Measurements from ENCODE around the gene ITPR1.
A peak's percentile ranks its signal among the peaks of the same experiment; 100 is the strongest.
"Not testable (repeated sequence)": the region's sequence is repeated elsewhere in the genome, so short reads cannot be mapped to it uniquely, and the experiment has no call there.

Gene ITPR1

DNA sequence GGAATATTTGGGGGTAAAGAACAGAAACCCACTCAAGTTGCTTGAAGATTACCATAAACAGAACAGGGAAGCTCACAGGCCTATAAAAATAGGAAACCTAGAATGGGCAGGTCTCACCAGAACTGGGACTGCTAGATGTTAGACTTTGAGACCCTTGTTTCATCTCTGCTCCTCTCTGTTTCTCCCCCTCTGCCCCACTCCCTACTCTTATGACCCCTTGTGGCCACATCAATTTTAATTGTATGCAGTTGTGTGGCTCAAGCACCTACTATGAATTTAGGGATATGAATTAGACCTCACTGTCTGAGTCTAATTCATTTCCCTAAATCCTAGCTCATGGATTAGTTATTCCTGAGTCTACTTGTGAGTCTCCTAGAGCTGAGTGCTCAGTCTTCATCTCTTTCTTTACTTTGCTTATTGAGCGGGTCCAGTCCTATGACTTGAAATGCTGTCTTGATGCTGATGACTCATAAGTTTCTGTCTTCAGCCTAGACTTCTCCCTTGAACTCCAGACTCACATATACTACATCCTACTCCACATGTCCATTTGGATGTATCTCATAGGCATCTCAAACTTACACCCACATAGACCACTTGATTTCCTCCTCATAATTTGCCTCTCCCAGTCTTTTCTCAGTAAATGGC, 78.7 kb downstream of the ITPR1 start:
- no peak for DNase-seq

DNA sequence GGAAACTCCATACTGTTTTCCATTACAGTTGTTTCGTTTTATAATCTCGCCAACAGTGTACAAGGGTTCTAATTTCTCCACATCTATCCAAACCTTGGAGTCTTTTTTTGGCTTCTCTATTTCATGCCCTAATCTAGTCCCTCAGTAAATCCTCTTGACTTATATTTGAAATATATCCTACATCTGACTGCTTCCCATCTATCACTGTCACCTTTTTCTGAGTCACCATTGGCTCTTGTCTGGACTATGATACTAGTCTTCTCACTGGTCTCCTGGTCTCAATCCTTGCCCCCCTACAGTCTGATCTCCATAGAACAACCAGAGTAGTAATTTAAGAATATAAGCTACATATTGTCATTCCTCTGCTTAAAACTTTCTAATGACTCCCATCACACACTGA, 80.0 kb downstream of the ITPR1 start:
- DNase-seq = no peak

DNA sequence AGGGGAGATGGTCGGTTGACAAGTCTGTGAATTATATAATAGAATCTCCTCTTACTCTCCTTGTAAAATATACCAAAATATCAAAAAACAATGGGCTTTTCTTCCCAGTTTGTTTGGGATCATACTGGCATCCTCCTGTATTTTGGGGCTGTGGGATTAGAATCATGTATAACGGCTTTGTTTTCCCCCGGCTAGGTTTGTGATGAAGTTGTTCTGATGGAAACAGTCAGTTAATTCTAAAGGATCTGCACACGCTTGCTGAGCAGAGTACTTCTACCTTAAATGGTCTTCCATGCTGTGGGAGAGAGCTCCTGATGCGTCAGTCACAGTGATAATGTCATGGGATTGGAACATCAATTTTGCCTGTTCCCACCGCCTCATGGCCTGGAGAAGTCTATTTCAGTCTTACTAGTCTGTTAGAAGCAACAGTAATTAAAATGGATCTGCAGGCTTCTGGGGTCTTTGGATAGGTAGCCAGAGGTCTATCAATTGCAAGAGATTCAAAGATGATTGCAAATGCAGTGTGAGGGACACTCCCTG, 81.3 kb downstream of the ITPR1 start:
- no peak for DNase-seq

DNA sequence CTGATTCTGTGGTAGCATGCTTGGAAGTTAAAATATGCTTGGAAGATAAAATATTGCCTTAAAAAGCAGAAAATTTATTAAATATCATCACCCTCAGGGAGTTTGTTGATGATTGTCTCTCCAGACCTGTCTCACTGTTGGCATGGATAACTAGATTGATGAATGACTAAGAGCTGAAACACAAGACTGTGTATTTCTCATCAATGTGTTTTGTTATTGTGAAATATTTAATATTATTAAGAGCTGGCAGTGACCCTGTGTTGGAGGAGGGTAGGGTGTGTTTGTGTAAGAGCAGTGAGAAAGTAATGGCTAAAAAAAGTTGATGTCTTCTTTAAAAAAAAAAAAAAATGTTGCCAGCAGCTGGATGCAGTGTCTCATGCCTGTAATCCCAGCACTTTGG, 82.2 kb downstream of the ITPR1 start:
- DNase-seq = no peak

DNA sequence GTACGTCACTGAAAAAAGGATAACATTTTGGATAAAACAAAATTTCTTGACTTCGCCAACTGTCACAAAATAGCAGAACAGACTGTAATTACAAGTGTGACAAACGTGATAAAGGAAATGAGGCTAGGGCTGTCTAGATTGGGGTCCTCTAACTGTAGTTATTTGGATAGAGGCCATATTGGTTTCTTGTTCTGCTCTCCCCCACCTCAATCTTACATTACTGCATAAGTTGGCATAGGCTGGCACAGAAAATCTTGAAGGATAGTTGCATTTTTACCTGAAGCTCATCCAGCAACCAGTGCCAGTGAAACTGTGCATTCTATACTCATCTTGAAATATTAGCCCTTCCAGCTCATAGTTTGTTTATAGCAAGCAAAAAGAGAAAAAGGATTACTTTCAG, 84.6 kb downstream of the ITPR1 start:
- DNase-seq = no peak

DNA sequence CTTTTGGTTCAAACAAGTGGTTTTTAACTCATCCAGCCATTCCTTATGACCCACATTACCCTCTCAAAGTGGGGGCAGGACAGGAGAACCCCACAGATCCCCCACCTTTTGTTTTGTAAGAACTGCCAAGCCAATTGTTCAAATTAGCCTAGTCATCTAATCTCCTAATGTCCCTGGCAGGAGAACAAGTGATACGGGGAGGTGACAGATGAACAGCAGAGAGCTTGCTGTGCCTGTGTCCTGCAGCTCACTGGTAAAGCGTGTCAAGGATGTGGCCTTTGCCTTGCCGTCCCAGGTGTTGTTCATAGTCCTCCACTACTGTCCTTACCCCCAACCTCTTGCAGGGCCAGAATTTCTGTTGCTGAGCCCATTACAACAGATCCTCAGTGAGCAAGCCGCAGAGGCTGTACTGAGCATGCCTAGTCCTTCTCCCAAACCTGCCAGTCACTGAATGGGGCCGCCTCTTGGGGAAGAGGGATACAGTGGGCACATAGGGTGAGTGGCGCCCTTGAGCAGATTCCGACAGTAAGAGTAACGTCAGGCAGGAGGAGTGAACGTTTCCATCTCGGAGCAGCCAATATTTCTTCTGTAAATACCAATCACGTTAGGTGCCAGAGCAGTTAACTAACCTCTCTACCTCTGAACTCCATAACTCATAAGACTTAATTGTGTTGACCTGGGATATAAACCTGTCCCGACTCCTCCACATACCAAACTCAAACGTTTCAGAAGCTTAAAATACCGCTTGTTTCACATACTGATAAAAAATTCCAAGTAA, 87.4 kb downstream of the ITPR1 start:
- no peak for DNase-seq

DNA sequence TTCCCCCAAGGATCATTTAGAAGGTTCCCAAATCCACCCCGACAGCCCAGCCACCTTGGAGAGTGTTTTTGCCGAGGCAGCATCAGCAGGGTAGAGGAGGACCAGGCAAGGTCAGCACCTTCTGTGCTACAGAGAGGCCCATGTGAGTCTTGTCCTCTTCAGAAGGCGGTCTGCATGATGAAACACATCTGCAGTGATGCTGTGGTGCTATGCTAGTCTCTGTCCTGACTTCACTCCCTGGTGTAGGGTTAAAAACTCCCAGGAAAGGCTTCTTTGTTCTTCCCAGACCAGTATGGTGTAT, 87.9 kb downstream of the ITPR1 start:
- no peak for DNase-seq

DNA sequence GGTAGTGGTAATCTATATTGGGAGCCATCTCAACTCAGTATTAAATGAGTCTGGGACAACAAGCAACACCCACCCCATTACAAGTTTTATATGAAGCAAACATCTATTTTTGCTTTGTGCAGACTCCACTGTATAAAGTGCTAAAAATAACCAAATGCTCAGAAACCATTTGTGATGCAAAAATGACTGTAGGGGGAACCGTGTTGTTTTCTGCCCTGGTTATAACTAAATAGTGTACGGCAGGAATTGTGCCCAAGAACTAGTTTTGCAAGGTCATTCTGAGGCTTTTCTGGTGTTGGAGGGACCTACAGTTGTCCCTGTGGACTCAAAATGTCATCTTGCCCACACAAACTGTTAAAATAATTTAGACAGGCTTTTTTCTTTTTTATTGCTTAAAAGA, 88.3 kb downstream of the ITPR1 start:
- no peak for DNase-seq

DNA sequence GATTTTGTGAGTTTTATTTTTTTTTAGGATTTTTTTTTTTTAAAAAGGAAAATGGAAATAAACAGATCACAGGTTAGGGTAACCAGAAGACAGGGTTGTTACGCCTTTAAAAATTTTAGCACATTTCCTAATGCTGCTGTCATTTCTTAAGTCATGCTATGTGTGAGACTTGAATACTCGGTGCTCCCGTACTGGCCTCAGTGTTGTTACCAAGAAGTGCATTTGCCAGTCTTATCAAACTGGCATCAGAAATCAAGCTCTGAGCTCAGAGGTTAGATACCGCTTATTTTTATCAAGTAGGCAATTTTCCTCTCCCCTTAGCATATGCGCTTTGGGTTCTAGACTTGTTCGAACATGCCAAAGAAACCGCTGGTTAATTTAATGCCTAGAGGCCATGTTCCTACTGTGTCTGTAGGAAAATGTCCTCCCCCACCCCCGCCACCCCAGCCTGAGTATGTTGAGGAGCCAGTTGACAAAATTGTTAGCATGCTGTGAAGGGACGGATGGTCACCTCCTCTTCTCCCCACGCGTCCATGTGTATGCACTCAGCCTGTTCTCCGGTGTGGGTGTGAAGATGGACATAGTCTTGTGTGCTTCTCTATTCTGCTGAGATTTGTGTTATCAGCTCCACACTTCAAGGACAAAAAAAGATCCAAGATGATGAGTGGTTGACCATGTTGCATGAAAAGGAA, 88.9 kb downstream of the ITPR1 start:
- DNase-seq = no peak

DNA sequence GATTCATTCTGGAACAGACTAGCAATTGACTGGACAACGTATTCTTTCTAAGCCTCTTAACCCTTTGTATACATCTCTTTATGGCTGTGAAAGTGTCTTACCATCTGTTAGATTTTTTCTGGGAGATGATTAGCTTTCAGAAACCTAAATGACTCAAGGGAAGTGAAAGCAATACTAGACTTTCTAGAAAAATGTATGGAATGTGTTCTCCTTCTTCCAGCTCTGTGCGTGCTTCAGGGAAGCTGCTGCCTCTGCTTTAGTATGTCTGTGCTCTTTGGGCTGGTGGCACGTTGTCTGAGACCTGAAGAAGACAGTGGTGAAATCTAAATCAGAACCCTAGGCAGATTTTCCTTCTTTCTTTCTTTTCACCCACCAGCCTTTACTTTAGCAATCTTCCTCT, 89.5 kb downstream of the ITPR1 start:
- peak; percentile 54 for DNase-seq

DNA sequence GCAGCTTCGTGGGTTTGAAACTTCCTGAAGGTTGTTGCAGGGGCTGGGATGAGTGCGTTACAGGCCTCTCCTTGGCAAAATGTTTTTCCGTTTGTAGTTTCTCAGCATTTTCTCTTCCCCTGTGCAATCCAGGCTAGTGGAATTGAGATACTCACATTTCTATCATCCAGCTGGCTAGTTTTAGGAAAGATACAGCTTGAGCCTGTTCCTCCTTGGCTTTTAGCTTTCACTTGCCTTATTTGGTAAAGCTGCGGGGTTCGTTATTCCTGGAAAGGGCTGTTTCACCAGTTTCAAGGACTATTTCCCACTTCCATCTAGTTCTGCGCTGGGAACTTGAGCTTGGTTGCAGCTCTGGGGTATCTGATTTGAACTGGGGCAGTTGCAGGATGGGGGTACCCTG, 90.3 kb downstream of the ITPR1 start:
- DNase-seq = no peak

DNA sequence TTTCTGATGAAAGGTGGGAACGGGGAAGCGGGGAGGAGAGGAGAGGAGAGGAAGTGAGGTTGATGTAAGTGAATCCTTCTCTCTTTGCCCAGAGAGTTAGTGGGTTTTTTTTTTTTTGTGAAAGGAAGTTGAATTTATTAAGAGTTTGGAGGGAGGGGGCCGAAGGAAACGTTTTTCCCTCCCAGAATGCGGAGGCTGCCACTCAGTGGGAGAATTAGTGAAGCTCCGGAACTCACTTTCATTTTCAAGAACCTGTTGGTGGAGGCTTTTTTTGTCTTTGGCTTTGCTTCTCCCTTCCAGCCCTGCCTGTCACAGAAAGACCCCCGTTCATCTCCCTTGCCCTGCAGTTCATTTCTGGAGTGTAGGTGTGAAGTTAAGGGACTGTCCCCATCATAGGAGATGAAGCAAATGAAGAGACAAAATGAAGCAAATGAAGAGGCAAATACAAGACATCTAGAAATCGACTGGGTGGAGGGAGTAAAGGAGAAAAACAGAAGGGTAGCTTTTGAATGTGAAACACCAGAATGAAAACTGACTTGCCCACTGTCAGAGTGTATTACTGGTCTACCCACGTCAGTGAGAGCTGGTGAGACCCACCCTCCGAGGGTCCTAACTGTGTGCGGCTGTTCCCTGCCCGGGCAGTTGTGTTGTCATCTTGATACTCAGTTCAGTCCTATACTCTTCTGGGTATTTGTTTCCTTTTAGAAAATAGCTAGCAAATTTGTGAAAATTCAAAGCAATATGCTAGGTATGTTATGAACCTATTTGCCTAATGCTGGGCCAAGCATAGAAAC, 91.5 kb downstream of the ITPR1 start:
- DNase-seq = peak; percentile 23

DNA sequence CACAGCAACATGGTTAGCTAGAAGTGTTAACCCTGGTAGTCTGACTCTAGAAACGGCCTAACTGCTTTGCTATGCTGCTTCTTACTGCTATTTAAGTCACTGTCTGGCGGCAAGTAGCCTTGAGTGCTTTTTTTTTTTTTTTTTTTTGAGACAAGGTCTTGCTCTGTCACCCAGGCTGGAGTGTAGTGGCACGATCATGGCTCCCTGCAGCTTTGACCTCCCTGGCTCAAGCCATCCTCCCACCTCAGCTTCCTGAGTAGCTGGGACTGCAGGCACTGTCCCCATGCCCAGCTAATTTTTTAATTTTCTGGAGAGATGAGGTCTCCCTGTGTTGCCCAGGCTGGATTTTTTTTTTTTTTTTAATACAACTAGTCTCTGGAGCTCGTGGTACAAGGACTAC, 93.2 kb downstream of the ITPR1 start:
- DNase-seq = no peak

DNA sequence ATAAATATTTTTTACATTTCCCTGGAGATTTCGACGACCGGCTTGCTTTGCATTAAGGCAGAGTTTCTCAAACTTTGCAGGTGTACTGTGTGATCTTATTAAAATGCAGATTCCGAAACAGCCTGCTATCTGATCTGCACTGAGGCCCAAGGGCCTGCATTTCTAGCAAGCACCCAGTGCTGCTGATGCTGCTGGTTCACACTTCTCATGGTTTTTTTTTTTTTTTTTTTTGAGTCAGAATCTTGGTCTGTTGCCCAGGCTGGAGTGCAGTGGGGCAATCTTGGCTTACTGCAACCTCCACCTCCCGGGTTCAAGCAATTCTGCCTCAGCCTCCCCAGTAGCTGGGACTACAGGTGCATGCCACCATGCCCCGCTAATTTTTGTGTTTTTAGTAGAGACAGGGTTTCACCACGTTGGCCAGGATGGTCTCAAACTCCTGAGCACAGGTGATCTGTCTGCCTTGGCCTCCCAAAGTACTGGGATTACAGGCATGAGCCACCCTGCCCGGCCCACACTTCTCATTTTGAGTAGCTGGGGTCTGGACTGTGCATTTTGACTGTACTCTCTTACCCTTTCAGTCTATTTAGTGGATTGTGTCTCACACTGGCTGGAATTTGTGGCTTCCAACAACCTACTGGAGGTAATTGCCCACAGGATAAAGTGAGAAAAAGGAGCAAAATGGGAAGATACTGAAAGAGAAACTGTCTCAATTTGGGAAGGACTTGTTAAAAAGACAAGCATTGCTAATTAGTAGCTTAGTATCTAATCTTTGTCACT, 94.1 kb downstream of the ITPR1 start:
- DNase-seq = no peak

DNA sequence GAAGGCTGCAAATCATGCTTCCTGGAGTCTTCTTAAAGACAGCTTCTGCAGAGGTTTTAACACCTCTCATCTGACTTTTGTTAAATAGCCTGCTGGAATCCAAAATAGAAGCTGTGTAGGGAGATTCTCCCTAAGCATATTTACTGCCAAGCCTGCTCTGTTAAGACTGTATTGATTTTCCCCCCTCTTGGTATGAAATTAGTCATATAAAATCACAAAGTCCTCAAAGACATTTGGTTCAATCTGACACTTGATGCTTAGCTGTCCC, 94.6 kb downstream of the ITPR1 start:
- no peak for DNase-seq

DNA sequence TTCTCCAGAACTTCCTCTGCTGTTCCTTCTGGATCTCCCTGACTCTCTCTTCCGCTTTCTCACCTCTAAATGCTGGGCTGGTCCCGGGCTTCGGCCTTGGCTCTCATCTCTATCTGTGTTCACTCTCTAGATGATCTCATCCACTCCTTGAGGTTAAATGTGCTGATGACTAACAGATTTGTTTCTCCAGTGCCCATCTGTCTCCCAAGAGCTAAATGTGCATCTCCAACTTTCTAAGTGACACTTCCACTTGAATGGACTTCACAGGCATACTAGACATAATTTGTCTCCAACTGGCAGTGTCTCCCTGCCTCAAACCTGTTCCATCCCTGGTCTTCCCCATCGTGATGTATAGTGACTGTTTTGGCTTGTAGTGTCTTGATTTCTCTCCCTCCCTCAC, 95.3 kb downstream of the ITPR1 start:
- DNase-seq = no peak

DNA sequence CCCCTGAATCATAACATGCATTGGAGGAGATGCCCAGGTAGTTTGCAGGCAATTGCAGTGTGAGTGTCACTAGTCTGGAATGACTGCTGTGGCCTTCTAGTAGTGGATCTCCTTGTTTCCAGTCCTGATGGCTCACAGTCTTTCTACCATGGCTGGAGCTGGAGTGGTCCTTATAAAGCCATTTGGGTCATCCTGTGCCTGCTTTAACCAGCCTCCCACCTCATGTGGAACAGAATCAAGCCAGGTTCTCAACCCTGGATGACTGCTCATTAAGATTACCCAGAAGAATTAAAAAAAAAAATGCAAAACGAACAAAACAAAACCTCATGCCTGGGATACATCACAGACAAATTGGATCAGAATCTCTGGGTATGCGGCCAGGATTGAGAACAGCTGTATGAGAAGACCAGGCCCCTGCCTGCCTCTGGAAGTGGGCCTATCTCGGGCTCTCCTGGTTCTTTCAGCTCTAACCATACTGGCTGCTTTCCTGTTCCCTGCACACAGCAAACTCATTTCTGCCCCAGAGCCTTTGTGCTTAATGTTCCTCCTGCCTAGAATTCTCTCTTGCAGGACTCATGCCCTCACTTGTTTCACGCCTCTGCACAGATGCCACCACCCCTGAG, 96.4 kb downstream of the ITPR1 start:
- DNase-seq = no peak

DNA sequence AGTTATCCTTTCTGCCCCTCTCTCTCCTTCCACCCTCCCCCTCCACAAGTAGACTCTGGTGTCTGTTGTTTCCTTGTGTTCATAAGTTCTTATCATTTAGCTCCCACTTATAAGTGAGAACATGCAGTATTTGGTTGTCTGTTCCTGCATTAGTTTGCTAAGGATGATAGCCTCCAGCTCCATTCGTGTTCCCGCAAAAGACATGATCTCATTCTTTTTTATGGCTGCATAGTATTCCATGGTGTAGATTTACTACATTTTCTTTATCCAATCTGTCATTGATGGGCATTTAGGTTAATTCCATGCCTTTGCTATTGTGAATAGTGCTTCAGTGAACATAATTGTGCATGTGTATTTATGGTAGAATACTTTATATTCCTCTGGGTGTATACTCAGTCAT, 97.7 kb downstream of the ITPR1 start:
- DNase-seq = not testable (repeated sequence)

DNA sequence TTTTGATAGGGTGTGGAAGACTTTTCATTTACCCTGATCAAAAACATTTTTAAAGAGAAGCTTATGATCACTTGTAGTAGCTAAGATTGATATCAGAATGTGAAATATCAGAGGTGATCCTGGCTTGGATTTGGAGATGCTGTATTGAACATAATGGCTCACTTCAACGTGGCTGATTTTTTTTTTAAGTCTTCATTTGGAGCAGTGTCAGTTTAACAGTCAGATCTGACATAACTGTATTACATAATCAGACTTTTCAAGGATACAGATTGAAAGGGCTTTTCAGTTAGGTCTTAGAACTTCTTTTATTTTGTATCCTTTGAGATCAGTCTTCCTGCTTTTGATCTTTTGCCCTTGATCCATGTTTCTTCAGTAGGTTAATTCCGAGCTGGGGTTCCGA, 98.5 kb downstream of the ITPR1 start:
- DNase-seq = no peak

DNA sequence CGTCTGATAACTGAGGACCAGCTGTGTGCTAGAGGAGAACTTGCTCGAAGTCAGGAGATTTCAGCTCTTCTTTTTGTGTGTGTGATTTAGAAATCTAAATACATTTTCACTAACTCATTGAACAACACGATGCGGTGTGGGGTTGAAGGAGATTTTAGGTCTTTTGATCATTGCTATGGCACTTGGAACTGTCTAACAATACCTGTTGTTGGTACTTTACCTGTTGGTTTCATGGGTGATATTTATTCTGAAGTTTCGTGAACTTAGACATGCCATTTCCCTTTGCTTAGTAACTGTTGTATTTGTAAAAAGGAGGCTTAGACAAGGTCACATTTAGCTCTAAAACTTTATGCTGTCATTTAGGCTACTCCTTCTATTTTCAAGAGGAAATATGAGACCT, 99.9 kb downstream of the ITPR1 start:
- DNase-seq = no peak

DNA sequence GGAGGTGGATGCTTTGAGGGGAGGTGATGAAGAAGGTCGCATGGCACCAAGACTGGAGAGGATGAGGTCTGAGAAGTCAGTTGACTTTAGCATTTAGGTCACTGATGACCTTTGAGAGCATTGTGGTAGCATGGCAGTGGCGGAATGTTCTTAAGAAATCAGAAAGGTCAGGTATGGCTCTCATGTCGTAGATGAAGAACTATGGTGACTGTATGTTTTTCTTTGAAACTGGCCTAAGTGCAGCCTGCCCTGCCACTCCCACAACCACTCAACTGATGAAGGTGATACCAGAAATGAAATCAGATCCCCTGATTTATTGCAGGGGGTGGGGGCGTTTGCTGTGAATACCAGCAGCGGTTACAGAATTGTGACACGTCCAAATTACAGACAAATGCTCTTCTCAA, 102.6 kb downstream of the ITPR1 start:
- no peak for DNase-seq

DNA sequence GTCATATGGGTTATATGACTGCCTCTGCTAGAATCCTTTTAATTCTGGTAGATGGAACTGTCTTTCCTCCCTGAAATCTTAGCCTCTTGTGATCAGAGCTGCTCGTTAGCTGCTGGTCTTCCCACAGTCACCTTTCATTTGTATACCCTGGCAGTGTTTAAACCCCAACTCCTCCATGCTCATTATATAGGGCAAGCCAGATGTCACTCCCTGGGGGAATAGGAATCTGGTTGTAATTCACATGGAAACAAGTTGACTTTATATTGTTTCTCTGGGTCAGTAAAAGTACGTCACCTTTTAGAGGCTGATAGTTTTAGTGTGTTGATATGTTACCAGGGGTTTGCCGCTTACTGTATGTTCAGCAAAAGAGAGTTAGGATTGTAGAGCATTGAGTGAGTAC, 103.5 kb downstream of the ITPR1 start:
- DNase-seq = no peak

Measured in fibroblast of skin of scalp (primary cell).